DOHH2 (cell line): ENCODE data around the gene SEC61A1.

Experiments
- H3F3A ChIP-seq: fragments of 200-600 bp; sonication (generic), shearing (Covaris generic); 2 replicates; pipeline ENCODE4 v1.6.0; 2016; ENCODE audit warnings: antibody characterized with exemption, mild to moderate bottlenecking; ENCODE audit not compliant: control insufficient read depth, insufficient read depth
- H3K27ac ChIP-seq: fragments of 200-600 bp; sonication (generic); 2 replicates; pipeline ENCODE4 v1.5.1; 2014; ENCODE audit warnings: low read depth, mild to moderate bottlenecking, low read length, moderate library complexity
- H3K27me3 ChIP-seq: fragments of 200-600 bp; sonication (generic); 2 replicates; pipeline ENCODE4 v1.6.1; 2014; ENCODE audit warnings: mild to moderate bottlenecking, low read length, mixed read lengths; ENCODE audit not compliant: control insufficient read depth
- H3K36me3 ChIP-seq: fragments of 200-600 bp; sonication (generic); 2 replicates; pipeline ENCODE4 v1.6.1; 2014; ENCODE audit warnings: mild to moderate bottlenecking, low read length, moderate library complexity, mixed read lengths; ENCODE audit not compliant: control insufficient read depth
- H3K4me1 ChIP-seq: fragments of 200-600 bp; sonication (generic); 2 replicates; pipeline ENCODE4 v1.6.1; 2014; ENCODE audit warnings: mild to moderate bottlenecking, low read length, mixed read lengths; ENCODE audit not compliant: control insufficient read depth
- H3K4me2 ChIP-seq: fragments of 200-600 bp; sonication (generic); 2 replicates; pipeline ENCODE4 v1.6.0; 2014; ENCODE audit warnings: mild to moderate bottlenecking, low read length, moderate library complexity
- H3K4me3 ChIP-seq: fragments of 200-600 bp; sonication (generic); 2 replicates; pipeline ENCODE4 v1.5.1; 2014; ENCODE audit warnings: mild to moderate bottlenecking, low read length, mixed read lengths
- H3K79me2 ChIP-seq: fragments of 200-600 bp; sonication (generic); 2 replicates; pipeline ENCODE4 v1.6.1; 2014; ENCODE audit warnings: mild to moderate bottlenecking, low read length, mixed read lengths; ENCODE audit not compliant: control insufficient read depth
- H3K9me2 ChIP-seq: fragments of 200-600 bp; sonication (generic); replicated peaks from 2 replicates; pipeline ENCODE4 v1.6.1; 2014; ENCODE audit warnings: mild to moderate bottlenecking, low read length, mixed read lengths; ENCODE audit not compliant: control insufficient read depth
- H3K9me3 ChIP-seq: fragments of 200-600 bp; sonication (generic); 2 replicates; pipeline ENCODE4 v1.6.1; 2014; ENCODE audit warnings: antibody characterized with exemption, low read length, mixed read lengths; ENCODE audit not compliant: control insufficient read depth, insufficient read depth
- H4K20me1 ChIP-seq: fragments of 200-600 bp; sonication (generic); 2 replicates; pipeline ENCODE4 v1.6.0; 2014; ENCODE audit warnings: low read depth, mild to moderate bottlenecking, antibody characterized with exemption, low read length, moderate library complexity; ENCODE audit not compliant: control insufficient read depth, insufficient read depth
- CTCF ChIP-seq: fragments of 200-600 bp; sonication (generic); IDR thresholded peaks from one replicate; pipeline ENCODE4 v1.5.1; 2014; ENCODE audit warnings: antibody characterized with exemption, mild to moderate bottlenecking, low read depth, low read length; ENCODE audit not compliant: poor library complexity, severe bottlenecking
- EZH2phosphoT487 ChIP-seq: fragments of 200-600 bp; sonication (generic); IDR thresholded peaks from 2 replicates; pipeline ENCODE4 v1.6.1; 2017; ENCODE audit warnings: borderline replicate concordance, mild to moderate bottlenecking, antibody characterized with exemption, low read length, moderate library complexity, mixed read lengths

Gene SEC61A1

GRCh38 chr3:128066676-128067075, 14.4 kb downstream of the SEC61A1 start:
- Histone ChIP-seq H3K9me3 (no peaks in the 10 kb centered on the region), H3K27ac (no peak overlapping the region), H3K27me3 (no peaks in the 10 kb centered on the region), H4K20me1 (peaks cover 13% of the 10 kb centered on the region; the same call in 1 of the 2 replicates), H3K4me1 (no peaks in the 10 kb centered on the region), H3K36me3 (peaks cover 97% of the 10 kb centered on the region), H3K4me2 (no peak overlapping the region), H3K4me3 (no peak overlapping the region), H3K79me2 (peaks cover 21% of the 10 kb centered on the region), H3F3A (peaks cover 16% of the 10 kb centered on the region; the same call in 1 of the 2 replicates), H3K9me2 (no peaks in the 10 kb centered on the region)
- TF ChIP-seq CTCF (no peak), EZH2phosphoT487 (no peak)

DNA sequence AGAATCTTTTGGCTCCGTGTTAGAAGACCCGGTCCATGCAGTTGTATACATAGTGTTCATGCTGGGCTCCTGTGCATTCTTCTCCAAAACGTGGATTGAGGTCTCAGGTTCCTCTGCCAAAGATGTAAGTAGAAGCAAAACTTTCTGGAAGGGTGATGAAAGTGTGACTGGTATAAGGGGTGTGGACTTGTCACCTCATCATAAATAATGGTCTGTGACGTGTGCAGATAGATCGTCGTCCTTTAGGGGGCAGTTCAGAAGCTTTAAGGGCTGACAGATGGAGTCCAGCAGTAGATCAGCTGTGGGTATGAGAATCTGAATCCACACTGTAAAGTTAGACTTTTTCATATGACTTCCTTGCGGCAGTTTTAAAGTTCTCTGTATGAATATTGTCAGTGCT, 15.3 kb downstream of the SEC61A1 start:
- peaks cover 16% of the 10 kb centered on the region; the same call in 1 of the 2 replicates for H3F3A ChIP-seq
- H3K36me3 ChIP-seq = peaks cover 97% of the 10 kb centered on the region

GRCh38 chr3:128068156-128068620, 16.0 kb downstream of the SEC61A1 start:
- Histone ChIP-seq H3K79me2 (peaks cover 20% of the 10 kb centered on the region), H3K27me3 (no peaks in the 10 kb centered on the region), H3K9me3 (no peaks in the 10 kb centered on the region), H3K4me1 (no peaks in the 10 kb centered on the region), H3K4me3 (no peak overlapping the region), H3K9me2 (no peaks in the 10 kb centered on the region), H3F3A (peaks cover 16% of the 10 kb centered on the region; the same call in 1 of the 2 replicates), H3K27ac (no peak overlapping the region), H3K4me2 (no peak overlapping the region), H4K20me1 (peaks cover 12% of the 10 kb centered on the region; the same call in 1 of the 2 replicates), H3K36me3 (peaks cover 97% of the 10 kb centered on the region)
- TF ChIP-seq EZH2phosphoT487 (no peak), CTCF (peak; percentile 76)

More for the DNA sequence above, 15.3 kb downstream of the SEC61A1 start:
- TF ChIP-seq EZH2phosphoT487 (no peak), CTCF (no peak)
- Histone ChIP-seq H3K9me2 (no peaks in the 10 kb centered on the region), H3K4me2 (no peak overlapping the region), H4K20me1 (peaks cover 10% of the 10 kb centered on the region; the same call in 1 of the 2 replicates), H3K27ac (no peak overlapping the region), H3K4me3 (no peak overlapping the region), H3K27me3 (no peaks in the 10 kb centered on the region), H3K9me3 (no peaks in the 10 kb centered on the region), H3K4me1 (no peaks in the 10 kb centered on the region), H3K79me2 (peaks cover 19% of the 10 kb centered on the region)
